GM19025 (cell line): ENCODE results near the gene FKBP10.
A peak's percentile ranks its signal among the peaks of the same experiment; 100 is the strongest.

Source experiments
- ATAC-seq: cut with Tn5 transposase; IDR thresholded peaks from one replicate; pipeline ENCODE4 v1.9.1; 2021; ENCODE audit warnings: mild to moderate bottlenecking, low read depth, moderate library complexity; ENCODE audit not compliant: unreplicated experiment

FKBP10 gene

DNA sequence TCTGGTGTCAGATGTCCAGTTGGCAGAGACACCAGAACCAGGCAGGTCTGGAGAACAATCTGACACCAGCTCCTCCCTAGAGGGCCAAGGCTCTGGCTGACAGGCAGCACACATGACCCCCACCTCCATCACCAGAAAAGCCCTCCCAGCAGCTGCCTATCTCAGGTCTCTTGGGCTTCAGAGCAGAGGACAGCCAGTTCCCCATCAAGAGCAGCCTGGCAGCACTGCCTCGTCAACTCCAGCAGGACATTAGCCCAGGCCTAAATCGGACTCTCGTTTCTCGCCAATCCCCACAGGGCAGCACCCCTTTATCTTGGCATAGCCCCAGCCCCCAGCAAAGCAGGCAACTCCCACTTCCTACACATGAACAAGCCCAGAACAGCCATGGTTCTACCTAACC, 30.7 kb upstream of the FKBP10 start:
- ATAC-seq, result no peak

GRCh38 chr17:41784207-41784744, 28.5 kb upstream of the FKBP10 start:
- no peak for ATAC-seq

GRCh38 chr17:41785091-41785858, 27.5 kb upstream of the FKBP10 start:
- ATAC-seq, result no peak

DNA sequence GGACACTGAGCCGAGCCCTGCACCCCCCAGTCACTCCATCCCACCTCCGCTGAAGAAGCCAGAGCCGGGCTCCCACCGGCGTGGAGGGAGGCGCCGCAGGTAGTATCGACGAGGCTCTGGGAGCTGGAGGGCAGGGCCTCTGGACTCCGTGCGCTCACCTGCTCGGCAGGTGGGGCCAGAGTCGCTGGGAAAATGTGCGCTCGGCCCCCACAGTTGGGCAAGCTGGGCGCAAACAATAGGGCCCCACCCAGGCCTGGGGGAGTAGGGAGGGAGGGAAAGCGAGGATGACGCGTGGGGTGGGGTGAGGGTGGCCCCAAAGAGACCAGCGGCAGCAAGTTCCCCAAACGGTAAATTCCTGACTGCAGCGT, 27.0 kb upstream of the FKBP10 start:
- ATAC-seq, result no peak

- ATAC-seq, result peak; percentile 80
Observed at GRCh38 chr17:41786227-41787020, 26.4 kb upstream of the FKBP10 start, which contains the start of gene JUP. Gene JUP, minus strand, starts transcription at chr17:41786711. Its CDS starts 14,857 bp downstream, at chr17:41771854.

DNA sequence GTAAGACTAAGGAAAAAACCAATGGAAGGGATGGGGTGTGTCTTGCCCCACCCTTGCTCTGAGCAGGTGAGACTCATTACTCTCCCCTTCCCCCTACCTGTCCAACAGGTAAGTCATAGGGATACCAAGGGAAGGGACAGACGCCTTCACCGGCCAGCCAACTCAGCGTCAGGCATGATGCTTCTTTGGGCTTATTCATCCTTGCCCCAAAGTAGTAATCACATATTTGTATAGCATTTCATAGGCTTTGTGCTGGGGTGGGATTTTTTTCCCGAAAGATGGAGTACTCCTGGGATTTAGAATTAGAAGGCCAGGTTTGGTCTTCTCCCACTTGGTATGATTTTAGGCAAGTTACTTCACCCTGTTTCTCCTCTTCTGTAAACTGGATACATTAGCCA, 25.8 kb upstream of the FKBP10 start:
- ATAC-seq, result no peak

- no peak for ATAC-seq
Observed at GRCh38 chr17:41792845-41793783, 19.7 kb upstream of the FKBP10 start.

- no peak for ATAC-seq
Observed at GRCh38 chr17:41793784-41794539, 18.8 kb upstream of the FKBP10 start.

- ATAC-seq, result no peak
Observed at GRCh38 chr17:41794540-41794975, 18.2 kb upstream of the FKBP10 start.

DNA sequence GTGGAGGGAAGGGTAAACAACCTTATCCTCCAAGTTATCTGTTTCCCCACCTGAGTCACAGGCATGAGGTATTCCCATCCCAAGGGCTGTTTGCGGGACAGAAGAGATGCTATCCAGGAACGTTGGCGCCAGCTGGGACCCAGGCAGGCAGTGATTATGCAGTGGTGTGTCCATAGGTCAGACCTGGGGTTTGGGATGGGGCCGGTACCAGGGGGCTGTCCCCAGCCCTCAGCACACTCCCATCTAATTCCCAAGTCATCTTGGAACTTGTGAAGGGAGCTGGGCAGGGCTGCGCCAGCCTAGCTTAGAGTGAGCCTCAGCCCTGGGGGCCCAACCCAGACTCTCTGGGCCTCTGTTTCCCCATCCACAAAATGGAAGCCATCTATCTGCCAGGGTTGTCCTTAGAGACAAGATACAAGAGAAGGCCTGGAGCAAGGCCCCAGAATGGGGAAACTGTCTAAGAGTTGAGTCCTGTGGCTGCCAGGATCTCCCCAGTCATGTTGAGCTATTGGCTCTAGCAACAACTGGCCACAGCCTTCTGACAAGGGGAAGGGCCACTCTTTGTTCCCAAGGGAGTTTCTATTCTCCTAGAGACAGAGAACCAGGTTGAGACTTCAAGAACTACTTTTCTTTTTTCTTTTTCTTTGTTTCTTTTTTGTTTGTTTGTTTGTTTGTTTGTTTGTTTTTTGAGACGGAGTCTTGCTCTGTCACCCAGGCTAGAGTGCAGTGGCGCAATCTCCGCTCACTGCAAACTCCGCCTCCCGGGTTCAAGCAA, 16.5 kb upstream of the FKBP10 start:
- ATAC-seq, result no peak

DNA sequence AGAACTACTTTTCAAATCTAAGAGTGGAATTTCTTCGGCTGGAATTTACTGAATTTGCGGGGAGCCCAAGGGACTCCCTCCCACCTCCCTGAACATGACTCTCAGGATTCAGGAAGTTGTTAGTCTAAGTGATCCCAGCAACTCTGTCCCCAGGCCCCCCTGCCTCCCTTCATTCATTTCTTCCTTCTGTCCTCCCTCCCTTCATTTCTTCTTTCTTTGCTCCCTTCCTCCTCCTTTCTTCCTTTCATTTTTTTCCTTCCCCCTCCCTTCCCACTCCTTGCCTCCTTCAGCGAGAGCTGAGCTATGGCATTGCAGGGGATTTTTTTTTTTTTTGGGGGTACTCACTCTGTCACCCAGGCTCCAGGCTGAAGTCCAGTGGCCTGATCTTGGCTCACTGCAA, 15.4 kb upstream of the FKBP10 start:
- no peak for ATAC-seq

- no peak for ATAC-seq
Observed at GRCh38 chr17:41799366-41799765, 13.4 kb upstream of the FKBP10 start.

DNA sequence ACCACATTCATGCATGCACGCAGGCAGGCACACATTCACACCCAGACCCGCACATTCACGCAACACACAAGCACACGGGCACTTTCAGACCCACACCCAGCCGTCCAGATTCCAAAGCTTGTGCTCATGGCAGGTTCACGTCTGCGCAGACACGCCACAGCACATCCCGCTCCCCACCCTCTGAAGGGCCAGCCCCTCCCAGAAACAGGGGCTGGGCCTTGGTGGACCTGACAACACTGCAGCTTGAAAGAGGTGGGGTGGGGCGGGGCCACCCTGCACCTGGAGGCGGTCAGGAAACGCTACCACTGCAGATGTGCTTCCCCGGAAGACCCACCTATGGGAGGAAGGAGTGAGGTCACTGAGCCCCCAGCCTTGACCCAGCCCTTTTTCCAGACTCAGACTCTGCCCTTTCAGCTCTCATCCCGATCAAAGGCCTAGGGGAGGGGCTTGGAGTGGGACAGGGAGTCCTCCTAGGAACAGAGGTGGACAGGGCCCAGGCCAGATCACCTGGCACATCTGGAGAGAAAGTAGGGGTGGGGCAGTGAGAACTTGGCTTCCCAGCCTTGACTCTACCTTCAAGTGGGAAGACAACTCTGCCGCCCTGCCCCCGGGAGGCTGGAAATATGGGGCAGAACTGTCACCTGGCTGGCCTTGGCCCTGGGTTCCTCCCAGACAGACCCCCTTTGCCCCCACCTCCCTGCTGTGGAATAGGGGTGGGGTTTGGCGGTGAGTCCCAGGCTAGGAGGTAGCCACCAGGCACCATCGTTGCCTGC, 12.0 kb upstream of the FKBP10 start:
- ATAC-seq, result no peak

- ATAC-seq, result no peak
Observed at GRCh38 chr17:41801374-41802271, 11.2 kb upstream of the FKBP10 start.

DNA sequence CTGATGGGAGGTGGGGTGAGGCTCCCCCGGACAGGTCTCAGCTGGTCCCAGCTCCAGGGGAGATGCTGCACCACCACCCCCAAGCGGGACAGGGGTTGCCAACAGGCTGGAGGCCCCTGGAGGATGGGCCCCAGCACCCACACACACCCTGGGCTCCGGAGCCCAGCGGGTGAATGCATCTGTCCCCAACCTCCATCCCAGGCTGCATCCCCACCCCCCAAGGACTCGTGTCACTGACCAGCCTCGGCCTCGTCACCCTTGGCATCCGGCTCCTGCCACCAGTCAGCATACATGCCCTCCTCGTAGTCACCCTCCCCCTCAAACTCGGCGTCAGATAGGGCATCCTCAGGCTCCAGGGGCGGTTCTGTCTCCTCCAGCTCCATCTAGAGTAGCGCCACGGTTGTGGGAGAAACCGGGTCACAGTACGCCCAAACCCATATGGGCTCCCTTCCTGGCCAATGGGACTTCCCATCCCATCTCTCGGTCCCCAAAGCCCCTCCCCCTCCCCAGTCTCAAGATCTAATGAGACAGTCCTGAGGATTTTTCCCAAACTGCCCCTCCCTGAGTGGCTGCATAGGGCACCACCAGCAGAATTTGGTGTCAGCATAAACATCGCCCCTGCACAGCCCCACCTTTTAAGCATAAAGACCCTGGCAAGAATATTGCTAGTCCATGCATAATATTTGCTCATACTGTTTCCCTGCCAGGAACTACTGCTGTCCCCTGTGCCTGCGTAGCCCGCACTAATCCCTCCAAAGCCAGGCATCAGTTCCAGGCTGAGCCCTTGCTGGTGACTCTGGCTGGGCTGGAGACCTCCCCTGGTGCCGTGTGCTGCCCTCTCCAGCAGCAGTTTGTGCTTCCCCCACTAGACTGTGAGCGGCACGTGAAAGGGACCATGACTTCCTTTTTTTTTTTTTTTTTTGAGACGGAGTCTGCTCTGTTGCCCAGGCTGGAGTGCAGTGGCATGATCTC, 9.5 kb upstream of the FKBP10 start:
- ATAC-seq, result no peak
